ENCODE results near the gene CLCN4. TPM values are rescaled to one million over a fixed set of nuclear protein-coding genes. Genes with fewer than 3 reads are reported as not detected.

The CLCN4 gene
- total RNA-seq, 1 experiment from 2014 or later, result 6.9 TPM

DNA sequence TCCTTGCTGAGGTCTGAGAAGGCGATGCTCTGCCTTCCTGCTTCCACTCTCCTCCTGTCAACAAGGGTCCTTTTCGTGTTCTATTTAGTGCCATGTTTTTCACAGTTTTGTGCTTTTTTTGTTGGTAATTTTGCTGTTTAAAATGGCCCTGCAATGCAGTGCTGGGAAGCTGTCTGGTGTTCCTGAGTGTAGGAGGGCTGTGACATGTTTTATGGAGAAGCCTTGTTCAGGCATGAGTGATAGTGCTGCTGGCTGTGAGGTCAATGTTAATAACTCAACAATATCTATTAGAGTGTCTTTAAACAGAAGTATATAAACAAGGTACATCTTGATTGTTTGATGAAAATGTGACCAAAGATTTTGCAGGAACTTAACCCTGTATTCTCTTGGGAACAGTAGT, 27.6 kb downstream of the CLCN4 start:
- Histone ChIP-seq H3K4me1 (ENCODE audit: insufficient read depth, low read length) (no peaks in the 10 kb centered on the region), H4K20me1 (ENCODE audit: control insufficient read depth, insufficient read depth, insufficient read length) (no peaks in the 10 kb centered on the region), H3K4me2 (ENCODE audit: insufficient read depth, insufficient read length, low read length) (no peak overlapping the region), H3K27me3 (ENCODE audit: insufficient read depth, low read length) (no peaks in the 10 kb centered on the region), H2AK5ac (ENCODE audit: insufficient read length, low read length) (no peak overlapping the region), H3K14ac (ENCODE audit: insufficient read depth, low read length) (no peak overlapping the region), H2BK120ac (ENCODE audit: low read depth, low read length, poor library complexity, severe bottlenecking) (no peak overlapping the region), H2AFZ (ENCODE audit: low read length) (no peak overlapping the region), H3K18ac (ENCODE audit: insufficient read length, low read depth, low read length) (no peak overlapping the region), H3K4ac (ENCODE audit: low read depth, low read length) (no peak overlapping the region), H3K56ac (ENCODE audit: insufficient read length, low read depth, low read length) (no peak overlapping the region), H3T11ph (ENCODE audit: low read length) (no peak overlapping the region), H4K8ac (replicated peaks; ENCODE audit: insufficient read length, low read depth, low read length) (no peak overlapping the region), H2BK5ac (ENCODE audit: insufficient read length, low read length) (no peak overlapping the region), H2BK15ac (ENCODE audit: low read depth, low read length) (no peak overlapping the region), H3K9ac (ENCODE audit: extremely low read depth, insufficient read length, low read length) (no peak overlapping the region), H2BK20ac (ENCODE audit: low read depth, low read length, poor library complexity, severe bottlenecking) (no peak overlapping the region), H3K23me2 (ENCODE audit: insufficient read length, low read depth, low read length, poor library complexity, severe bottlenecking) (no peaks in the 10 kb centered on the region), H3K27ac (ENCODE audit: insufficient read length, low read depth, low read length) (no peak overlapping the region), H3K23ac (ENCODE audit: insufficient read length, low read depth, low read length) (no peak overlapping the region), H4K5ac (ENCODE audit: insufficient read length, low read depth, low read length) (no peak overlapping the region), H2BK12ac (ENCODE audit: insufficient read length, low read depth, low read length) (no peak overlapping the region), H3K9me3 (ENCODE audit: control insufficient read depth, low read depth, low read length) (peaks cover 7% of the 10 kb centered on the region), H3K79me2 (ENCODE audit: insufficient read depth, low read length) (no peaks in the 10 kb centered on the region), H3K79me1 (ENCODE audit: insufficient read depth, low read depth, low read length, poor library complexity, severe bottlenecking) (no peaks in the 10 kb centered on the region), H4K91ac (ENCODE audit: insufficient read length, low read depth, low read length) (no peak overlapping the region)
- peaks cover 0 to 10% of the 10 kb centered on the region in 2 experiments; a peak in 2 of 4 replicates for H3K4me1 Mint-ChIP-seq
- H3K4me3 Mint-ChIP-seq, result no peak overlapping the region
- DNase-seq, result no peak
- no peak for TF ChIP-seq CTCF (conservative IDR thresholded peaks at IDR 0.05)
- H3K27me3 Mint-ChIP-seq (ENCODE audit: low read depth), result no peaks in the 10 kb centered on the region; the same call in none of the 2 replicates
- H3K9me3 Mint-ChIP-seq, result peaks cover 47 to 60% of the 10 kb centered on the region in 2 experiments
- WGBS (ENCODE audit: extremely low coverage, insufficient read length, low lambda C conversion rate), result no CpG with 5 or more reads among the region's 2 CpGs
- no peak overlapping the region for H3K27ac Mint-ChIP-seq
- peaks cover 5 to 21% (median 11%) of the 10 kb centered on the region in 3 experiments; a peak in 5 of 7 replicates for H3K36me3 Mint-ChIP-seq (ENCODE audit: insufficient read depth in 1 of 3, low read depth in 3 of 3)
